Coronary artery (tissue), 2 donors: ENCODE results near the gene PITPNM2.

Experiments
- DNase-seq: peaks from one replicate; pipeline ENCODE4 v3.0.0-alpha.2; 2017; ENCODE audit warnings: low spot score
- H3K27ac ChIP-seq, 2 donors: fragments of 200-600 bp; sonication (generic); one replicate each; pipeline ENCODE4 v1.5.1; 2016 to 2019
- H3K4me3 ChIP-seq: fragments of 200-600 bp; sonication (generic); 2 replicates; pipeline ENCODE4 v1.5.1; 2016; ENCODE audit warnings: mild to moderate bottlenecking, moderate library complexity
- TF ChIP-seq, protein P1 (sequence below): fragments of 200-600 bp; sonication (generic); IDR thresholded peaks from one replicate; pipeline ENCODE4 v1.5.1; 2019; ENCODE audit warnings: antibody characterized with exemption

The PITPNM2 gene

DNA sequence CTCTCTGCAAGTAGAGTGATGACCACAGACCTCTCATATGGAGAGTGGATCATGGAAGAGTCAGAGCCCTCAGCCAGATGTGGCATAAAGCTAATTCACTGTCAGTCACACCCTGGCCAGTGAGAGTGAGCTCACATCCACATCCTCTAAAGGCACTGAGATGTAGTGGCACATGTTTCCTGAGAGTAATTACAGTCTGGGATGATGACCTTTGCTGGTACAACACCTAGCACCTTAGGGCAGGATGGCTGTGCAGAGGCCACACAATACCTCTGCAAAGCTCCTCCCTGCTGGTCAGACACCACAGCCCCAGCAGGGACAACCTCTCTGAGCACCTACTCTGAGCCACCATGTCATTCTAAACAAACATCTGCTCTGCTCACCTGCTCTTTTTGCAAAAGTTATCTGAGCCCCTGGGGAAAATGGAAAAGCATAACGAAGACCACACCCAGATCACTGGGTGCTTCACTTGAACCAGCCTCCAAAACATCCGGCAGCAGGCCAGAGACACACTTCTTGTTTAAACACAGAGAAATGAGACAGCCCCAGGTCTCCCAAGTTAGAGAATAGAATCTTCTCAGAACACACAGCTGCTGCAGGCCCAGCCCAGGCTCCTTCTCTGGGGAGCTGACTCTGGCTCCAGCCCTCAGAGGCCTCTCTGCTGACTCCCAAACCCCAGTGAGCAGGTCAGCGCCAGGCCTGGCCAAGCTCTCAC, 30.3 kb downstream of the PITPNM2 start:
- H3K4me3 ChIP-seq = no peak overlapping the region
- H3K27ac ChIP-seq = no peak overlapping the region
- TF ChIP-seq, protein P1, sequence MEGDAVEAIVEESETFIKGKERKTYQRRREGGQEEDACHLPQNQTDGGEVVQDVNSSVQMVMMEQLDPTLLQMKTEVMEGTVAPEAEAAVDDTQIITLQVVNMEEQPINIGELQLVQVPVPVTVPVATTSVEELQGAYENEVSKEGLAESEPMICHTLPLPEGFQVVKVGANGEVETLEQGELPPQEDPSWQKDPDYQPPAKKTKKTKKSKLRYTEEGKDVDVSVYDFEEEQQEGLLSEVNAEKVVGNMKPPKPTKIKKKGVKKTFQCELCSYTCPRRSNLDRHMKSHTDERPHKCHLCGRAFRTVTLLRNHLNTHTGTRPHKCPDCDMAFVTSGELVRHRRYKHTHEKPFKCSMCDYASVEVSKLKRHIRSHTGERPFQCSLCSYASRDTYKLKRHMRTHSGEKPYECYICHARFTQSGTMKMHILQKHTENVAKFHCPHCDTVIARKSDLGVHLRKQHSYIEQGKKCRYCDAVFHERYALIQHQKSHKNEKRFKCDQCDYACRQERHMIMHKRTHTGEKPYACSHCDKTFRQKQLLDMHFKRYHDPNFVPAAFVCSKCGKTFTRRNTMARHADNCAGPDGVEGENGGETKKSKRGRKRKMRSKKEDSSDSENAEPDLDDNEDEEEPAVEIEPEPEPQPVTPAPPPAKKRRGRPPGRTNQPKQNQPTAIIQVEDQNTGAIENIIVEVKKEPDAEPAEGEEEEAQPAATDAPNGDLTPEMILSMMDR = no peak
- no peak for DNase-seq

GRCh38 chr12:123119808-123120207, 31.1 kb downstream of the PITPNM2 start:
- H3K27ac ChIP-seq = no peak overlapping the region
- TF ChIP-seq, protein P1 = no peak
- H3K4me3 ChIP-seq = no peak overlapping the region
- DNase-seq = no peak

DNA sequence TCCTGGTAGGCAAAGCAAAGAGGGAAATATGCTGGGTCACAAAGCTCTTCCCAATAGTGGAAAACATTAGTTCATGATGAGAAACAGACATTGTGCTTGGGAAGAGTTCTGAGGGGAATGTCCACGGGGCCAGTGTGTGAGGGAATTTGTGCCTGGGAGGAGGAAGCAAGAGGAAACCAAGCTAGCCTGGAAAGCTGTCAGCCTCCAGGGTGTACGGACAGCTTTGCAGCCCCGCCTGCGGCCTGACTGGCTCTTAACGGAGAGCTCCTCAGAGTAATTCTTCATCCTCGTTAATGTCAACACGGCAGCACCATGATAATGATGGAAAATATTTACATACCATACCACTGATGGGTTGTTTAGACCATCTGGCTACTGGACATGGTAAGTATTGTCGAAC, 32.4 kb downstream of the PITPNM2 start:
- no peak for DNase-seq
- TF ChIP-seq, protein P1 = no peak
- Histone ChIP-seq H3K27ac (no peak overlapping the region), H3K4me3 (no peak overlapping the region)

DNA sequence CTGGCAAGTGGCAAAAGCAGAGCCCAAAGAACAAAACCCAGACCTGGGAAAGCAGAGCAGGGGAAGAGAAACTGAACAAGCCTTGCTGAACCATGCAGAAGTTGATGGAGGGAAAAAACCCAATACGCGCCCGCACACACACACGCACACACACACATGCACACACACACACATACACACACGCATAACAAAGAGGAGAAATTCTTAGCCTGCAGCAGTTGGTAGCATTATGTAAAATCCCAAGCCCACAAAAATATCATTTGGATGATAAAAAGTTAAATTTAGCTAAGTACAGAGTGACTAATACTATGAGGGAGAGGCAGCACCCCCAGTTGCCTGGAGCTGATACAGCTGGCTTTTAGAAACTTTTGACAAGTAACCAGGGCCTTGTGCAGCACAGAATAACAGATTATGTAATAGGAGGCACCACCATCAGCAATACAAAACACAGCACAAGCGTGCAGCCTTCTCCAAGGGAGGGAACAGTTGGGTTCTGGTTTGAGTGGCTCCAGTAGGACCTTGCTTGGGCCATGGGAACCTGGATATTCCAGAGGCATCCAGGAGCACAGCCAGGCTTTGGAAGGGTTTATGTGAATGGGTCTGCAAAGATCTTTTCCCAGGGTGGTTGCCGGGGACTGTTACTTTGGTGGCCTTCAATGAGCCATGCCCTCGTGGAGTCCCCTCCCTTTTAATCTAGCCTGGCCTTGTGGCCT, 35.3 kb downstream of the PITPNM2 start:
- DNase-seq = peak; percentile 87
- Histone ChIP-seq H3K4me3 (peak overlapping the region; percentile 37), H3K27ac (peak overlapping the region; percentile 67 to 80)
- TF ChIP-seq, protein P1 = no peak

DNA sequence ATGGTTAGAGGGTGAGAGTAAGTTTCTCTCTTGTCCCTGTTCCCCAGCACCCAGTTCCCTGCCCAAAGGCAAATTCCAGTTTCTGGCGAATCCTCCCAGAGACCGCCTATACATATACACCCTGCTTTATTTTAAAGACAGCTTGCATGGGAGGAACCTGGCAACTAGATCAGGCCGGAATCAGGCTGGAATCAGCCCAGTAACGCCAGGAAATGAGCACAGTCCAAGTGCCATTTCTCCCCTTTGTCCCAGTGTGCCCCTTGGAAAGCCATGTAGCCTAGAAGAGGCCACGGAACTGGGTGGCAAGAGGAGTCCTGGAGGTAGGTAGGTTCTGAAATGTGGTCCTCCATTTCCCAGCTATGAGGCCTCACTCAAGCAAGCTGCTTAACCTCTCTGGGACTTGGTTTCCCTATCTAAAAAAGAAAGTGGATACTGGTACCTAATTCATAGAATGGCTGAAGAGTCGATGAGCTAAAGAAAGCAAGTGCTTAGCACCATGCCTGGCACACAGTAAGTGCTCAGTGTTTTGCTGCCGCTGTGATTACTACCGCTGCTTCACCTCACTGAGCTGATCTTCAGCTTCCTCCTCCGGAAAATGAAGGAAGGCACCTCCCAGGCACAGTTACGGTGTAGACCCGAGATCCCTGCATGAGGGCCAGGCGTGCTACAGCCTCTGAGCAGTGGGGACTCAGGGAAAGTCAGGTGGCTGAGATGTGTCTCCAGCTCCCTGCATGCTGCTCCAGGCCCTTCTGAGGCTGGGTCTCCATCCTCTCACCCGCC, 36.4 kb downstream of the PITPNM2 start:
- H3K4me3 ChIP-seq = no peak overlapping the region
- no peak for DNase-seq
- H3K27ac ChIP-seq = peak overlapping the region; percentile 67 to 72
- TF ChIP-seq, protein P1 = no peak

DNA sequence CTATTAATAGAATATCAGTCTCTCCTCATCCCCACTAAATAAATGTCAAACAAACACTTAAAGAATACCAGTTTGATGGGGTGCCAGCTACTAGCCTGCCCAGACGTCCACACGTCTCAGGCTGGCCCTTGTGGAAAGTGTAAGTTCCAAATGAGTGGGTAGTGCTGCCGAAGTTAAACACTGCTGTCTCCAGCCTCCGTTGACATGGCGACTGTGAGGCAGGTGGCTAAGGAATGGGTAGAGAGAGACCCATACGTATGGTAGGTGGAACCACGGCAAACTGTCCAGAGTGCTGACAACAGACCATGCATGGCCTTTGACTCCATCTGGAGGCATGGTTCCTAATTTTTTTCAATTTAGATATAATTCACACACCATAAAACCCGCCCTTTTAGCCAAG, 37.9 kb downstream of the PITPNM2 start:
- TF ChIP-seq, protein P1 = no peak
- no peak for DNase-seq
- Histone ChIP-seq H3K27ac (no peak overlapping the region), H3K4me3 (no peak overlapping the region)
